Measurements from ENCODE around the gene CENPN.

DNA sequence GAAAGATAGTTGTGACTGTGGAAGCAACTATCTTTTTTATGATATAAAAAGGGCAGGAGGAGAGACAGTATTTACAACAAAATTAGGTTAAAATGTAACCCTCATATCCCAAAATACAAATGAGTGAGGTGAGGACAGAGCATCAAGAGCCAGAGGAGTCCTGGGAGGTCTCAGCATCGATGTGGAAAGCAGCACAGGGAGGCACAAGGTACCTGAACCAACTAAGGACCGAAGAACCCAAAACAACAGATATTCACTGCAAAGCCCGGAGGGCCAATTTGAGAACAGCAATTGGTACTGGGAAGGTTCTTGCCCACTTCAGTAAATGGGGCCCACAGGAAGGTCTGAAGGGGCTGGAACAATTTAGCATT is 37.9 kb upstream of the CENPN start:
- no peak for TF ChIP-seq CTCF (IDR thresholded peaks at IDR 0.05; ENCODE audit: control extremely low read depth in 1 of 3, insufficient read depth in 1 of 3, low read depth in 1 of 3, low read length in 3 of 3)
- no peak for TF ChIP-seq BRCA1 (IDR thresholded peaks at IDR 0.05; ENCODE audit: low read depth, low read length)
- TF ChIP-seq EZH2 (IDR thresholded peaks at IDR 0.05; ENCODE audit: low read depth, low read length, severe bottlenecking), result no peak
- no peak for TF ChIP-seq CHD2 (IDR thresholded peaks at IDR 0.05; ENCODE audit: low read length)
- TF ChIP-seq EP300 (IDR thresholded peaks at IDR 0.05; ENCODE audit: borderline replicate concordance in 1 of 2, low read depth in 2 of 2, low read length in 2 of 2), result no peak
- TF ChIP-seq, protein P1, sequence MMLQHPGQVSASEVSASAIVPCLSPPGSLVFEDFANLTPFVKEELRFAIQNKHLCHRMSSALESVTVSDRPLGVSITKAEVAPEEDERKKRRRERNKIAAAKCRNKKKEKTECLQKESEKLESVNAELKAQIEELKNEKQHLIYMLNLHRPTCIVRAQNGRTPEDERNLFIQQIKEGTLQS (IDR thresholded peaks at IDR 0.05; ENCODE audit: insufficient read depth, low read depth, low read length), result no peak
- TF ChIP-seq CEBPB (IDR thresholded peaks at IDR 0.05; ENCODE audit: low read depth, low read length), result no peak
- no peak for TF ChIP-seq POLR2AphosphoS5 (IDR thresholded peaks at IDR 0.05; ENCODE audit: low read depth, low read length)
- no peak for TF ChIP-seq MAX (IDR thresholded peaks at IDR 0.05)
- TF ChIP-seq POLR2A (IDR thresholded peaks at IDR 0.05; ENCODE audit: control extremely low read depth in 1 of 2, low read depth in 2 of 2, low read length in 2 of 2), result no peak
- TF ChIP-seq GTF2F1 (IDR thresholded peaks at IDR 0.05; ENCODE audit: borderline replicate concordance, low read depth, low read length), result no peak
- no peak for TF ChIP-seq BCL11A (IDR thresholded peaks at IDR 0.05; ENCODE audit: low read depth in 2 of 2, low read length in 2 of 2)
- TF ChIP-seq TAF1 (IDR thresholded peaks at IDR 0.05; ENCODE audit: low read depth, low read length), result no peak
- TF ChIP-seq GABPA (IDR thresholded peaks at IDR 0.05; ENCODE audit: borderline replicate concordance, insufficient read depth, low read length), result no peak
